Measurements from ENCODE around the gene KRT6B.
"Not testable (repeated sequence)": the region's sequence is repeated elsewhere in the genome, so short reads cannot be mapped to it uniquely, and the experiment has no call there.

The KRT6B gene

GRCh38 chr12:52464897-52465296, 13.0 kb upstream of the KRT6B start:
- no peak for DNase-seq

- DNase-seq, result no peak
Measured at GRCh38 chr12:52461693-52462092, 9.7 kb upstream of the KRT6B start.

- no peak for DNase-seq
Measured at GRCh38 chr12:52458861-52459260, 6.9 kb upstream of the KRT6B start.

- no peak for DNase-seq
Measured at GRCh38 chr12:52455821-52456220, 3.9 kb upstream of the KRT6B start.

- DNase-seq, result no peak
Measured at GRCh38 chr12:52454411-52455201, 2.7 kb upstream of the KRT6B start.

- no peak for DNase-seq
Measured at GRCh38 chr12:52448228-52448627, 3.7 kb downstream of the KRT6B start.

- DNase-seq, result not testable (repeated sequence)
Measured at GRCh38 chr12:52447196-52447595, 4.8 kb downstream of the KRT6B start.

- DNase-seq, result no peak
Measured at GRCh38 chr12:52446367-52447045, 5.4 kb downstream of the KRT6B start.

GRCh38 chr12:52445876-52446275, 6.1 kb downstream of the KRT6B start:
- no peak for DNase-seq

GRCh38 chr12:52444647-52445595, 7.0 kb downstream of the KRT6B start:
- no peak for DNase-seq

GRCh38 chr12:52443966-52444365, 8.0 kb downstream of the KRT6B start:
- DNase-seq, result no peak

GRCh38 chr12:52442600-52443061, 9.3 kb downstream of the KRT6B start:
- no peak for DNase-seq

GRCh38 chr12:52441320-52441911, 10.5 kb downstream of the KRT6B start:
- no peak for DNase-seq

- DNase-seq, result no peak
Measured at GRCh38 chr12:52440821-52441319, 11.1 kb downstream of the KRT6B start.

- no peak for DNase-seq
Measured at GRCh38 chr12:52439845-52440244, 12.1 kb downstream of the KRT6B start.

- DNase-seq, result no peak
Measured at GRCh38 chr12:52439420-52439819, 12.5 kb downstream of the KRT6B start.

- no peak for DNase-seq
Measured at GRCh38 chr12:52438305-52439301, 13.3 kb downstream of the KRT6B start.

- no peak for DNase-seq
Measured at GRCh38 chr12:52437508-52437907, 14.4 kb downstream of the KRT6B start.

GRCh38 chr12:52436828-52437474, 15.0 kb downstream of the KRT6B start:
- no peak for DNase-seq

- DNase-seq, result no peak
Measured at GRCh38 chr12:52436000-52436827, 15.7 kb downstream of the KRT6B start.
